ENCODE measurements around the gene HLA-DMB. TPM values are rescaled to one million over a fixed set of nuclear protein-coding genes. Genes with fewer than 3 reads are reported as not detected.

HLA-DMB gene
- total and polyA plus RNA-seq, 10 of the 15 experiments (the other 5 are each of a cell fraction or from before 2014, with no cell fraction given): 114 to 173 (median 150) TPM

DNA sequence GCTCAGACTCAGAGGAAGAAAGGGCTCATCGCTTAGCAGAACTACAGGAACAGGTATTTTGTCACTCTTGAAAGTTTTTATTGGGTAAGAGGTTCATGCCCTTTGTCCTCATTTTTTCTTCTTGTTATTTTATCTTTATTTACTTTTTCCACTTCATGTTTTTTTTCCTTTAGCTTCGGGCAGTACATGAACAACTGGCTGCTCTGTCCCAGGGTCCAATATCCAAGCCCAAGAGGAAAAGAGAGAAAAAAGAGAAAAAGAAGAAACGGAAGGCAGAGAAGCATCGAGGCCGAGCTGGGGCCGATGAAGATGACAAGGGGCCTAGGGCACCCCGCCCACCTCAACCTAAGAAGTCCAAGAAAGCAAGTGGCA, 37.1 kb upstream of the HLA-DMB start:
- ChIA-PET CTCF (interaction anchor here (0.9 to 13.8 kb wide), 7 partner anchors 8 to 148 kb away, joined by 3 to 162 read pairs (median 3); partner anchors contain the start of gene HLA-DMA), RAD21 (ENCODE audit: unreplicated experiment) (no interaction called here), POLR2A (interaction anchor here (0.6 to 16.6 kb wide), 5 partner anchors 11 to 140 kb away, joined by 3 to 486 read pairs (median 4); partner anchors contain the start of genes HLA-DMA and TAP2), SMC1A (ENCODE audit: uncharacterized antibody, unreplicated experiment) (interaction anchor here (0.6 to 17.2 kb wide), 10 partner anchors 12 to 110 kb away, joined by 3 to 347 read pairs (median 4); partner anchors contain the start of gene HLA-DMA)
- H2AFZ ChIP-seq (ENCODE audit: control insufficient read depth, low read depth, low read length): no peak overlapping the region
- H3K9me3 ChIP-seq (replicated peaks; ENCODE audit: control insufficient read depth, insufficient read depth, low read length): no peaks in the 10 kb centered on the region
- no peak overlapping the region; the same call in 1 of the 2 replicates for H3K4me2 ChIP-seq (ENCODE audit: control insufficient read depth, insufficient read depth)
- H3K79me2 ChIP-seq (ENCODE audit: control insufficient read depth, insufficient read depth, low read length): peaks cover 57% of the 10 kb centered on the region
- H3K4me3 ChIP-seq: no peak overlapping the region; the same call in 1 of the 2 replicates
- FAIRE-seq: no peak
- BruUV-seq (replicated peaks): no TSS peak
- DNase-seq (ENCODE audit: low read depth, low spot score): no peak
- H3K27me3 ChIP-seq (replicated peaks in 1 of 2; ENCODE audit: control insufficient read depth in 2 of 2, insufficient read depth in 2 of 2, low read length in 1 of 2): no peaks in the 10 kb centered on the region
- TF ChIP-seq MEF2B (IDR thresholded peaks at IDR 0.05; ENCODE audit: partially characterized antibody, poor library complexity, severe bottlenecking) (no peak), EGR1 (IDR thresholded peaks at IDR 0.05; ENCODE audit: borderline replicate concordance in 1 of 2, low read depth in 2 of 2, low read length in 2 of 2) (no peak), SMARCA5 (IDR thresholded peaks at IDR 0.05) (no peak), TAF1 (IDR thresholded peaks at IDR 0.05; ENCODE audit: borderline replicate concordance, low read depth, low read length) (no peak), EED (IDR thresholded peaks at IDR 0.05; ENCODE audit: low read depth) (no peak), SREBF2 (IDR thresholded peaks at IDR 0.05; ENCODE audit: low read length) (no peak)
- TF ChIP-seq, protein P1, sequence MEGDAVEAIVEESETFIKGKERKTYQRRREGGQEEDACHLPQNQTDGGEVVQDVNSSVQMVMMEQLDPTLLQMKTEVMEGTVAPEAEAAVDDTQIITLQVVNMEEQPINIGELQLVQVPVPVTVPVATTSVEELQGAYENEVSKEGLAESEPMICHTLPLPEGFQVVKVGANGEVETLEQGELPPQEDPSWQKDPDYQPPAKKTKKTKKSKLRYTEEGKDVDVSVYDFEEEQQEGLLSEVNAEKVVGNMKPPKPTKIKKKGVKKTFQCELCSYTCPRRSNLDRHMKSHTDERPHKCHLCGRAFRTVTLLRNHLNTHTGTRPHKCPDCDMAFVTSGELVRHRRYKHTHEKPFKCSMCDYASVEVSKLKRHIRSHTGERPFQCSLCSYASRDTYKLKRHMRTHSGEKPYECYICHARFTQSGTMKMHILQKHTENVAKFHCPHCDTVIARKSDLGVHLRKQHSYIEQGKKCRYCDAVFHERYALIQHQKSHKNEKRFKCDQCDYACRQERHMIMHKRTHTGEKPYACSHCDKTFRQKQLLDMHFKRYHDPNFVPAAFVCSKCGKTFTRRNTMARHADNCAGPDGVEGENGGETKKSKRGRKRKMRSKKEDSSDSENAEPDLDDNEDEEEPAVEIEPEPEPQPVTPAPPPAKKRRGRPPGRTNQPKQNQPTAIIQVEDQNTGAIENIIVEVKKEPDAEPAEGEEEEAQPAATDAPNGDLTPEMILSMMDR (IDR thresholded peaks at IDR 0.05 in 2 of 3, conservative IDR thresholded peaks at IDR 0.05 in 1 of 3; ENCODE audit: control insufficient read depth in 2 of 3, extremely low read depth in 1 of 3, insufficient read depth in 1 of 3, low read depth in 3 of 3, low read length in 3 of 3): no peak
- H3K9ac ChIP-seq (ENCODE audit: control insufficient read depth, insufficient read depth, low read length): no peak overlapping the region
- no peaks in the 10 kb centered on the region; the same call in 1 of the 2 replicates for H3K4me1 ChIP-seq (ENCODE audit: control insufficient read depth, insufficient read depth, low read length)
- intact Hi-C loops (cut with micrococcal nuclease; ENCODE audit: unreplicated experiment): no loop called here
- peaks cover 39% of the 10 kb centered on the region for H4K20me1 ChIP-seq (ENCODE audit: control insufficient read depth, insufficient read depth)
- no peak for ATAC-seq
- WGBS (ENCODE audit: insufficient coverage, insufficient replicate concordance, low lambda C conversion rate, missing lambda C conversion rate): 87% methylated on average over 7 of the region's 7 CpGs
- no peak overlapping the region for H3K27ac ChIP-seq (ENCODE audit: control insufficient read depth, insufficient read depth)
- peaks cover 54 to 67% of the 10 kb centered on the region in 2 experiments for H3K36me3 ChIP-seq (ENCODE audit: control insufficient read depth in 2 of 2, insufficient read depth in 2 of 2, low read length in 1 of 2)
- in situ Hi-C loops (cut with MboI): no loop called here

All from GM12878 (cell line).